Body of pancreas (tissue), 4 donors: ENCODE data around the gene SPDYE6. TPM values are rescaled to one million over a fixed set of nuclear protein-coding genes. Genes with fewer than 3 reads are reported as not detected.
"Not testable (repeated sequence)": the region's sequence is repeated elsewhere in the genome, so short reads cannot be mapped to it uniquely, and the experiment has no call there.

Experiments used
- ATAC-seq: fragments of 150-250 bp; one replicate; pipeline ENCODE4 v1.9.1; 2016
- DNase-seq, 4 donors: peaks; one replicate each; pipeline ENCODE4 v3.0.0-alpha.2; 2019
- H3K27ac ChIP-seq, 4 donors: fragments of 200-600 bp; sonication (generic); 1 replicate in 3 of 4; 2 replicates in 1 of 4; pipeline versions ENCODE4 v1.5.1 to v1.6.1; 2016 to 2019; ENCODE audit warnings: mild to moderate bottlenecking in 1 of 4, mixed read lengths in 1 of 4, moderate library complexity in 1 of 4
- H3K27me3 ChIP-seq, 2 donors: fragments of 200-600 bp; sonication (generic); one replicate each; pipeline ENCODE4 v1.6.0; 2016; ENCODE audit warnings: mild to moderate bottlenecking in 1 of 2
- H3K36me3 ChIP-seq, 2 donors: fragments of 200-600 bp; sonication (generic); replicated peaks in 1 of 2; 2 replicates each; pipeline ENCODE4 v1.5.1; 2016; ENCODE audit warnings: low read depth in 2 of 2; ENCODE audit not compliant: insufficient read depth in 1 of 2
- H3K4me1 ChIP-seq: fragments of 200-600 bp; sonication (generic); one replicate; pipeline ENCODE4 v1.6.0; 2016
- H3K4me3 ChIP-seq, 2 donors: fragments of 200-600 bp; sonication (generic); 1 replicate in 1 of 2; 2 replicates in 1 of 2; pipeline ENCODE4 v1.5.1; 2016 to 2019
- H3K9me3 ChIP-seq, 3 donors: fragments of 200-600 bp; sonication (generic); 1 replicate in 2 of 3; 2 replicates in 1 of 3; pipeline ENCODE4 v1.5.1; 2016
- POLR2A ChIP-seq, 3 donors: fragments of 450-650 bp; IDR thresholded peaks; one replicate each; pipeline ENCODE4 v1.6.1; 2016; ENCODE audit warnings: antibody characterized with exemption in 3 of 3, mild to moderate bottlenecking in 2 of 3
- WGBS, 2 donors: methylation state at CpG; one replicate each; pipeline ENCODE4 v1.1.5; 2017; 5-methylcytosine and 5-hydroxymethylcytosine counted together
- intact Hi-C: fragments of 100-400 bp; cut with DNase I; formaldehyde crosslinking; loops from one replicate; pipeline ENCODE4 v1.15.1; 2023
- total RNA-seq, 2 donors: library from RNA; depleted of rRNA; stranded (reverse); fragments of >200 nt; gene quantifications; one replicate each; pipeline ENCODE4 v1.1.0, GENCODE V29; 2016
- TF ChIP-seq, protein P1 (sequence below), 7 experiments: fragments of 450-650 bp in 4 of 7; fragments of 200-600 bp in 3 of 7; sonication (generic) in 3 of 7; IDR thresholded peaks; one replicate each; pipeline ENCODE4 v1.5.1; 2016 to 2019; ENCODE audit warnings: antibody characterized with exemption in 7 of 7

SPDYE6 gene
- total RNA-seq, 2 donors from 2014 or later = not detected

- Histone ChIP-seq H3K27me3 (no peaks in the 10 kb centered on the region), H3K27ac (no peak overlapping the region), H3K9me3 (no peaks in the 10 kb centered on the region), H3K4me3 (no peak overlapping the region), H3K4me1 (peaks cover 14% of the 10 kb centered on the region), H3K36me3 (no peaks in the 10 kb centered on the region)
- ATAC-seq = no peak
- no peak for DNase-seq
- 78 to 80% methylated on average over 1 of the region's 1 CpG for WGBS, 2 donors
- intact Hi-C loops = loop anchor here (5.0 kb wide), 1 partner anchor 110 kb away; no protein-coding TSS in a partner anchor
- TF ChIP-seq, protein P1, sequence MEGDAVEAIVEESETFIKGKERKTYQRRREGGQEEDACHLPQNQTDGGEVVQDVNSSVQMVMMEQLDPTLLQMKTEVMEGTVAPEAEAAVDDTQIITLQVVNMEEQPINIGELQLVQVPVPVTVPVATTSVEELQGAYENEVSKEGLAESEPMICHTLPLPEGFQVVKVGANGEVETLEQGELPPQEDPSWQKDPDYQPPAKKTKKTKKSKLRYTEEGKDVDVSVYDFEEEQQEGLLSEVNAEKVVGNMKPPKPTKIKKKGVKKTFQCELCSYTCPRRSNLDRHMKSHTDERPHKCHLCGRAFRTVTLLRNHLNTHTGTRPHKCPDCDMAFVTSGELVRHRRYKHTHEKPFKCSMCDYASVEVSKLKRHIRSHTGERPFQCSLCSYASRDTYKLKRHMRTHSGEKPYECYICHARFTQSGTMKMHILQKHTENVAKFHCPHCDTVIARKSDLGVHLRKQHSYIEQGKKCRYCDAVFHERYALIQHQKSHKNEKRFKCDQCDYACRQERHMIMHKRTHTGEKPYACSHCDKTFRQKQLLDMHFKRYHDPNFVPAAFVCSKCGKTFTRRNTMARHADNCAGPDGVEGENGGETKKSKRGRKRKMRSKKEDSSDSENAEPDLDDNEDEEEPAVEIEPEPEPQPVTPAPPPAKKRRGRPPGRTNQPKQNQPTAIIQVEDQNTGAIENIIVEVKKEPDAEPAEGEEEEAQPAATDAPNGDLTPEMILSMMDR (IDR thresholded peaks at IDR 0.05) = no peak
- TF ChIP-seq POLR2A (IDR thresholded peaks at IDR 0.05) = no peak
Observed at GRCh38 chr7:102392330-102392729, 36.1 kb upstream of the SPDYE6 start.

DNA sequence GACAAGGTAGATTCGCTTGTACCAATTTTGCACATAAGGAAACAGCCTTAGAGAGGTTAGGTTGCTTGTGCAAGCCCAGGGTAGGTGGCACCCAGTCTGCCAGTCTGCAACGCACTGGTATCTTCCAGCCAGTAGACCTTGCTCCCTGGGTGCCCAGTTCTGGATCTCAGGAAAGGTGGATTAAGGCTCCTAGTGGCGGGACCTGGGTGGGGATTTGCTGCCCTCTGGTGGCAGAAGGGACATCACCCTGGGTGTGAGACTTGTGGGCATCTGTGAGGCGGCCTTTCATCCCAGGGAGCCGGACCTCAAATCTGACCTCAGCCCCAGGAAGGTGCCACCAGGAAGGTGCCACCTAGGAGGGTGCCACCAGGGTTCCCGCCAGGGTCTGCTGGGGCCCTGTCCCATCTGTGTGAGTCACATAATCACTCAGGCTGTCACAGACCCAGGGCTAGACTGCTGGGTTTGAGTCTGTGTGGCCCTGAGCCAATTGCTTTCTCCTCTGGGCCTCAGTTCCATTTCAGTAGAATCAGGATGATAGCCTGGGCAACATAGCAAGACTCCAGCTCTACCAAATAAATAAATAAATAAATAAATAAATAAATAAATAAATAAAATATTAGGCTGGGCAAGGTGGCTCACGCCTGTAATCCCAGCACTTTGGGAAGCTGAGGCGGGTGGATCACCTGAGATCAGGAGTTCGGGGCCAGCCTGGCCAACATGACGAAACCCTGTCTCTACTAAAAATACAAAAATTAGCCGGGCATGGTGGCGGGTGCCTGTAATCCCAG is 34.6 kb upstream of the SPDYE6 start:
- H3K27ac ChIP-seq = no peak overlapping the region
- intact Hi-C loops = loop anchor here (5.0 kb wide), 1 partner anchor 109 kb away; no protein-coding TSS in a partner anchor
- no peaks in the 10 kb centered on the region for H3K27me3 ChIP-seq
- no peaks in the 10 kb centered on the region for H3K36me3 ChIP-seq
- TF ChIP-seq POLR2A (IDR thresholded peaks at IDR 0.05) = no peak
- TF ChIP-seq, protein P1 (IDR thresholded peaks at IDR 0.05) = peak; percentile 85 to 95 (median 94)
- peaks cover 7% of the 10 kb centered on the region for H3K4me1 ChIP-seq
- peak; percentile 91 for ATAC-seq
- WGBS, 2 donors = 65 to 84% methylated on average over 8 to 12 of the region's 12 CpGs
- peak; percentile 86 to 91 (median 88) for DNase-seq
- no peaks in the 10 kb centered on the region for H3K9me3 ChIP-seq
- no peak overlapping the region for H3K4me3 ChIP-seq

- Histone ChIP-seq H3K4me3 (no peak overlapping the region), H3K36me3 (no peaks in the 10 kb centered on the region), H3K4me1 (no peaks in the 10 kb centered on the region), H3K9me3 (no peaks in the 10 kb centered on the region), H3K27me3 (no peaks in the 10 kb centered on the region), H3K27ac (no peak overlapping the region)
- WGBS, 2 donors = 72 to 94% methylated on average over 3 of the region's 3 CpGs
- no peak for ATAC-seq
- TF ChIP-seq, protein P1 (IDR thresholded peaks at IDR 0.05) = no peak
- TF ChIP-seq POLR2A (IDR thresholded peaks at IDR 0.05) = no peak
- no peak for DNase-seq
- intact Hi-C loops = loop anchor here (5.0 kb wide), 1 partner anchor 108 kb away; no protein-coding TSS in a partner anchor
Observed at GRCh38 chr7:102389810-102390209, 33.6 kb upstream of the SPDYE6 start.

GRCh38 chr7:102387064-102387463 is 30.8 kb upstream of the SPDYE6 start:
- no peaks in the 10 kb centered on the region for H3K4me1 ChIP-seq
- H3K27me3 ChIP-seq = no peaks in the 10 kb centered on the region
- H3K27ac ChIP-seq = no peak overlapping the region
- intact Hi-C loops = no loop called here
- TF ChIP-seq, protein P1 (IDR thresholded peaks at IDR 0.05) = no peak
- TF ChIP-seq POLR2A (IDR thresholded peaks at IDR 0.05) = no peak
- DNase-seq (no peak), ATAC-seq (no peak)
- no peaks in the 10 kb centered on the region for H3K9me3 ChIP-seq
- H3K4me3 ChIP-seq = no peak overlapping the region
- no peaks in the 10 kb centered on the region for H3K36me3 ChIP-seq
- 86 to 90% methylated on average over 6 of the region's 6 CpGs for WGBS, 2 donors

- H3K36me3 ChIP-seq, H3K4me3 ChIP-seq, H3K27ac ChIP-seq, intact Hi-C loops, H3K9me3 ChIP-seq, H3K4me1 ChIP-seq, DNase-seq, ATAC-seq, H3K27me3 ChIP-seq: not testable (repeated sequence)
- WGBS, 2 donors = 71 to 77% methylated on average over 6 to 7 of the region's 7 CpGs
Observed at GRCh38 chr7:102381696-102382425, 25.6 kb upstream of the SPDYE6 start.

GRCh38 chr7:102380837-102381236 is 24.6 kb upstream of the SPDYE6 start:
- H3K27me3 ChIP-seq, ATAC-seq, H3K27ac ChIP-seq, DNase-seq, intact Hi-C loops, H3K4me1 ChIP-seq, H3K4me3 ChIP-seq, H3K9me3 ChIP-seq: not testable (repeated sequence)
- H3K36me3 ChIP-seq = peaks cover 5 to 12% of the 10 kb centered on the region in 2 donors
- WGBS, 2 donors = 85 to 88% methylated on average over 8 of the region's 8 CpGs
